Frontal cortex (tissue), 4 donors: ENCODE data around the gene SLC12A5. TPM values are rescaled to one million over a fixed set of nuclear protein-coding genes. Genes with fewer than 3 reads are reported as not detected.

ENCODE experiments used
- DNase-seq, 2 donors: peaks; one replicate each; pipeline ENCODE4 v3.0.0; 2012; ENCODE audit warnings: low spot score in 2 of 2
- FAIRE-seq: peaks from 2 replicates; lab custom pipeline; 2012; peaks lifted over from hg19 to GRCh38; lab: Jason Lieb, UNC
- total RNA-seq: library from RNA; depleted of rRNA; stranded (reverse); fragments of >200 nt; gene quantifications from one replicate; pipeline ENCODE4 v1.2.3, GENCODE V29; 2014
- donor health status: control.
- donor health status: control.
- donor health status: control.

Gene SLC12A5
- total RNA-seq, 1 donor from 2014 or later, result 18.8 TPM

DNA sequence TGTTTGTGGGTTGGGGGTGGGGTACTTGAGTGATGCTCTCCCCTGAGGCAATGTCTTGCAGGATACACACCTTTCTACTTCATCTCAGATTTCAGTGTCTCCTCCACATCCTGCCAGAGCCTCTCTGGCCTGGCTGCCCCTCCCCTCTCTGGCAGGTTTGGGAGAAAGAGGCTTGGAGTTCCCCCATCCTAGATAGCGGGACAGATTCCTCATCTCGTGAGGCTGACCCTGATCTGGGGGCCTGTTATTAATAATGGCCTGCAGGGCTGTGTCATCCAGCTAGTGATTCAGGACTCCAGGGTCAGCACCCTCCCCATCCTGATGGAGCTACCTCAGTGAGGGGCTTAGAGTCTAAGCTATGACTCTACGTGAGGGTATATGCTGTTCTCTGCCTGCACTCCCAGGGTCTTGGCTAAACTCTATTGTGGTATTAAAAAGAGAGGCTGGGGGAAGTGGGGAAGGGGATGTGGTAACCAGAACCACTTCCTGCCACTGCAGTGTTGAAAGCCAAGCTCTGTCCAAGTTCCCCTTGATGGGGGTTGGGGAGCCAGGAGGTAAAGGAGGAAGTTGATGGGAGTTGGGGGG, 24.0 kb upstream of the SLC12A5 start:
- FAIRE-seq (no peak), DNase-seq (no peak)

- FAIRE-seq (no peak), DNase-seq (no peak)
Observed at GRCh38 chr20:46006022-46006705, 22.9 kb upstream of the SLC12A5 start.

GRCh38 chr20:46006964-46007363, 22.1 kb upstream of the SLC12A5 start:
- FAIRE-seq (no peak), DNase-seq (no peak)

GRCh38 chr20:46007671-46008070, 21.3 kb upstream of the SLC12A5 start:
- FAIRE-seq, result no peak
- DNase-seq, result no peak

DNA sequence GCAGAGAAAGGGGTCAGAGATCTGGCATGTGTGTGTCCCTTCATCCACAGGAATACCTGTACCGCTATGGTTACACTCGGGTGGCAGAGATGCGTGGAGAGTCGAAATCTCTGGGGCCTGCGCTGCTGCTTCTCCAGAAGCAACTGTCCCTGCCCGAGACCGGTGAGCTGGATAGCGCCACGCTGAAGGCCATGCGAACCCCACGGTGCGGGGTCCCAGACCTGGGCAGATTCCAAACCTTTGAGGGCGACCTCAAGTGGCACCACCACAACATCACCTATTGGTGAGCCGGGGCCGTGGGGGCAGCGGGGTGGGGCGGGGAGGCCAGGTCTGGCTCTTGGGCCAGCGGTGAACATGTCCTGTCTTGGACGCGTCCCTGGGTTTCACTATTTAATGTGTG, 19.2 kb upstream of the SLC12A5 start:
- no peak for FAIRE-seq

DNA sequence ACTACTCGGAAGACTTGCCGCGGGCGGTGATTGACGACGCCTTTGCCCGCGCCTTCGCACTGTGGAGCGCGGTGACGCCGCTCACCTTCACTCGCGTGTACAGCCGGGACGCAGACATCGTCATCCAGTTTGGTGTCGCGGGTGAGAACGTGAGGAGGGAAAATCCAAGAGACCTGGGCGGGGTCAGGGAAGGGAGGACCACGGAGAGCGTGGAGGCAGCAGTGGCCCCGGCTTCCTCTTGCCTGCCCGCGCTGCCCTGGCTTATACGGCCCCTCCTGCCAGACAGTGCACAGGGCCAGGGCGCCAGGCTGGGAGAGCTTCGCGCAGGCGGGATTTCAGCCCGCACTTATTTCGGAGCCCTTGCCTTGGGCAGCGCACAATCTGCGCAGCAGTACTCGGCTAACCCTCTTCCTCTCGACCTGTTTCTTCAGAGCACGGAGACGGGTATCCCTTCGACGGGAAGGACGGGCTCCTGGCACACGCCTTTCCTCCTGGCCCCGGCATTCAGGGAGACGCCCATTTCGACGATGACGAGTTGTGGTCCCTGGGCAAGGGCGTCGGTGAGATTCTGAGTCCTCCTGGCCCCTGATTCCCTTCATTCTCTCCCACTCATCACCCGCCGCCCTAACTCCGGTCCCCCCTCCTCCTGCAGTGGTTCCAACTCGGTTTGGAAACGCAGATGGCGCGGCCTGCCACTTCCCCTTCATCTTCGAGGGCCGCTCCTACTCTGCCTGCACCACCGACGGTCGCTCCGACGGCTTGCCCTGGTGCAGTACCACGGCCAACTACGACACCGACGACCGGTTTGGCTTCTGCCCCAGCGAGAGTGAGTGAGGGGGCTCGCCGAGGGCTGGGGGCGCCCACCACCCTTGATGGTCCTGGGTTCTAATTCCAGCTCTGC, 18.3 kb upstream of the SLC12A5 start:
- DNase-seq (no peak), FAIRE-seq (no peak)

More for the DNA sequence above, 19.2 kb upstream of the SLC12A5 start:
- no peak for DNase-seq

- no peak for DNase-seq
- FAIRE-seq, result no peak
Observed at GRCh38 chr20:46011631-46012482, 17.2 kb upstream of the SLC12A5 start.

GRCh38 chr20:46012921-46013320, 16.1 kb upstream of the SLC12A5 start:
- FAIRE-seq, result no peak

GRCh38 chr20:46013322-46013828, 15.6 kb upstream of the SLC12A5 start:
- no peak for DNase-seq
- no peak for FAIRE-seq

More at GRCh38 chr20:46012921-46013320, 16.1 kb upstream of the SLC12A5 start:
- DNase-seq, result no peak

DNA sequence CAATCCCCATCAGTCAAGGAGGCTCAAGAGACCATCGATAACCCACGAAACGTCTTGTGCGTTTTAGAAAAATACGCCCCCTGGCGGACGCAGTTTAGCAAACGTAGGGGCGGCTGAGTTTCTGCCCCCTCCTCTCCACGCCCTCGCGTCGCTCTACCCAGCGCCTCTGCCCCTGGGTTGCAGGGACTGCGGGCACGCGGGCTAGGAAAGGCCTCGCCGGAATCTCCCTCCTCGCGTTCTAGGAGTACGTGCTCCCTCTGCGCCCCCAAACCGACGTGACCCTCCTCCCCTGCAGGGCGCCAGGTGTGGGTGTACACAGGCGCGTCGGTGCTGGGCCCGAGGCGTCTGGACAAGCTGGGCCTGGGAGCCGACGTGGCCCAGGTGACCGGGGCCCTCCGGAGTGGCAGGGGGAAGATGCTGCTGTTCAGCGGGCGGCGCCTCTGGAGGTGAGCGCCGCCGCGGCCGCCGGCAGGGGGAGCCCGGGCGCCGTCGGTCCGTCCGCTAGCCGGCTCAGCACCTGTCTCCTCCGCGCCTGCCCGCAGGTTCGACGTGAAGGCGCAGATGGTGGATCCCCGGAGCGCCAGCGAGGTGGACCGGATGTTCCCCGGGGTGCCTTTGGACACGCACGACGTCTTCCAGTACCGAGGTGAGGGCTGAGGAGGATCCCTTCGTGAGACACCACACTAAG, 15.0 kb upstream of the SLC12A5 start:
- FAIRE-seq, result no peak
- peak in 1 of 2 donors; percentile 73 for DNase-seq

GRCh38 chr20:46014517-46015396, 14.3 kb upstream of the SLC12A5 start:
- FAIRE-seq (no peak), DNase-seq (no peak)

DNA sequence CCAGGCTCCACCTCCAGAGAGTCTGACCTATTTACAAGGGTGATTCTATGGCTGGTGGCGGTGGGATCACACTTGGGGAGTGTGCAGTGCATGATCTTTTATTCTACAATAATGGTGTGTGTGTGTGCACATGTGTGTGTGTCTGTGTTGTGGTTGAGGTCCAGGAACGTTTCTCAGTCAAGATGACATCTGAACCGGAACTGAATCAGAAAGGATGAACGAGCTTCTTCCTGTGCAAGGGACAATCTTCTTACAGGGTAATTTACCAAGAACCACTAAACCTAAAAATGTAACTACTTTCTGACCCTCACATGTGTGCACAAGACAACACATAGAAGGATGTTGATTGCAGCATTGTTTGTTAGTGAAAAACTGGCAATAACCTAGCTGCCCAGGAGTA, 11.7 kb upstream of the SLC12A5 start:
- DNase-seq, result no peak
- no peak for FAIRE-seq

- FAIRE-seq (no peak), DNase-seq (no peak)
Observed at GRCh38 chr20:46018112-46018511, 10.9 kb upstream of the SLC12A5 start.

- no peak for FAIRE-seq
- DNase-seq, result no peak
Observed at GRCh38 chr20:46018611-46019010, 10.4 kb upstream of the SLC12A5 start.

DNA sequence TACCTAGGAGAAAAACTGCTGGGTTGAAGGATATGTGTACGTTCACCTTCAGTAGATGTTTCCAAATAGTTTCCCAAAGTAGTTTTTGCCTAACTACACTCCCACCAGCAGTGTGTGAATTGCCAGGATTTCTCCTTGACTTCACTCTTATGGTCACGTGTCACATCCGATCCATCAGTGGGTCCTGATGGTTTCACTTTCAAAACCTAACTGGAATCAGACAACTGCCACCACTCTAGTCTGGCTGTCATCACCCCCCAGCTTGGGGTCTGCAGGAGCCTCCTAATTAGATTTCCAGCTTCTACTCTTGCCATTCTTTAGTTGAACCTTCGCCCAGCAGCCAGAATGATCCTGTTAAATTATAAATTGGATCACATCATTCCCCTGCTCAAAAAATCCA, 8.5 kb upstream of the SLC12A5 start:
- FAIRE-seq, result no peak
- DNase-seq, result no peak

DNA sequence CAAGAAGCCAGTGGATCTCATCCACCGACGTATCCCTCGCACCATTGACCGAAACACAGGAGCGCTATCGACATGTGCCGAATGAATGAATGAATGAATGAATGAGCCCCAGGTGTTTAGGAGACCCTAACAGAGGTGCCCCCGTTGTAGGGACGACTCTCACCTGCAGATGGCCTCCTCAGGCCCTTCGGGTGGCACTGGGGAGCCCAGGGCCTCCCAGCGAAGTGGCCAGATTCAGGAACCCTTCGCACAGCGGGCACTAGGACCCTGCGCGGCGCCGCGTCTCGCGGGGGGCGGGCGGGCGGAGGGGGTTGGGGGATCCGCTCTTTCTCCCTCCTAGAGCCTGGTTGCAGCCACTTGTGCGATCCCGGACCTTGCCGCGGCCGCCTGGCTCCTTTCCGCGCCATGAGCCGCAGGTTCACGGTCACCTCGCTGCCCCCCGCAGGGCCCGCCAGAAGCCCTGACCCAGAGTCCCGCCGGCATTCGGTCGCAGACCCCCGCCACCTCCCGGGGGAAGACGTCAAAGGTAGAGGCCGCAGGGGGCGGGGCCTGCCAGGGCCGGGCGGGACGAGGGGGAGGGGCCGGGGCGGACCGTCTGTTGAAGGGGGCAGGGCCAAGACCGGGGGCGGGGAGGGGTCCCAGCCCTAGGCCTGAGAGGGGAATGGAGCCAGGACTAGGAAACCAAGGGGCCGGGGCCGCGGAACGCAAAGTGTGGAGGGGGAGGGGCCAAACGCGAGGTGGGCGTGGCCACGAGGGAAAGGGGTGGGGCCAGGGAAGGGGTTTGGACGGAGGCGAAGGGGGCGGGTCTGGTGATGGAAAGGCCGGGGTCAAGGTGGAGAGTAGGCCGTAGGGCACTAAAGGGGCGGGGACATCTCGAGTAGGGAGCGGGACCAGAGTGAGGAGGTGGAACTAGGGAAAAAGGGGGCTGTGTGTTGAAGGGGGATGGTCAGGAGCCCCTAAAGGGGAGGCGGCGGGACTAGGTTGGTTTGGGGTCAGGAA, 7.4 kb upstream of the SLC12A5 start:
- FAIRE-seq (no peak), DNase-seq (peak in 1 of 2 donors; percentile 62)
